Spleen (tissue), 11 donors: ENCODE results near the gene MSANTD4. TPM values are rescaled to one million over a fixed set of nuclear protein-coding genes. Genes with fewer than 3 reads are reported as not detected.

ENCODE experiments used
- DNase-seq: peaks from one replicate; pipeline ENCODE4 v3.0.0-alpha.2; 2020
- H3K27ac ChIP-seq, 8 donors: fragments of 200-600 bp; sonication (generic) in 7 of 8; 1 replicate in 4 of 8; 2 replicates in 4 of 8; pipeline versions ENCODE4 v1.5.0 to v1.8.0; 2016 to 2021; ENCODE audit warnings: inconsistent platforms in 4 of 8, mild to moderate bottlenecking in 4 of 8, moderate library complexity in 1 of 8
- H3K27me3 ChIP-seq, 7 donors: fragments of 200-600 bp; sonication (generic) in 6 of 7; replicated peaks in 1 of 7; 1 replicate in 4 of 7; 2 replicates in 3 of 7; pipeline versions ENCODE4 v1.5.0 to v1.8.0; 2016 to 2021; ENCODE audit warnings: inconsistent platforms in 3 of 7, mild to moderate bottlenecking in 1 of 7
- H3K36me3 ChIP-seq, 6 donors: fragments of 200-600 bp; sonication (generic) in 5 of 6; 1 replicate in 4 of 6; 2 replicates in 2 of 6; pipeline versions ENCODE4 v1.5.0 to v1.8.0; 2016 to 2021; ENCODE audit warnings: inconsistent platforms in 2 of 6
- H3K4me1 ChIP-seq, 6 donors: fragments of 200-600 bp; sonication (generic) in 5 of 6; 1 replicate in 3 of 6; 2 replicates in 3 of 6; pipeline versions ENCODE4 v1.5.0 to v1.8.0; 2016 to 2021; ENCODE audit warnings: inconsistent platforms in 3 of 6
- H3K4me3 ChIP-seq, 8 donors: fragments of 200-600 bp; sonication (generic) in 7 of 8; 1 replicate in 4 of 8; 2 replicates in 4 of 8; pipeline versions ENCODE4 v1.5.0 to v1.8.0; 2016 to 2021; ENCODE audit warnings: inconsistent platforms in 4 of 8, mild to moderate bottlenecking in 4 of 8, moderate library complexity in 2 of 8
- H3K9me3 ChIP-seq, 8 donors: fragments of 200-600 bp; sonication (generic) in 7 of 8; 1 replicate in 4 of 8; 2 replicates in 4 of 8; pipeline versions ENCODE4 v1.5.0 to v1.8.0; 2016 to 2021; ENCODE audit warnings: inconsistent platforms in 4 of 8
- POLR2A ChIP-seq, 3 donors: fragments of 450-650 bp; IDR thresholded peaks; one replicate each; pipeline ENCODE4 v1.5.1; 2017; ENCODE audit warnings: antibody characterized with exemption in 3 of 3, mild to moderate bottlenecking in 1 of 3
- POLR2AphosphoS5 ChIP-seq, 3 donors: sonication (generic); formaldehyde crosslinking; IDR thresholded peaks; one replicate each; pipeline ENCODE4 v1.5.1; 2017; ENCODE audit warnings: antibody characterized with exemption in 3 of 3
- WGBS, 5 donors: extraction: QIAGEN DNeasy Blood & Tissue Kit in 3 of 5; methylation state at CpG; one replicate each; pipeline versions ENCODE4 v1.1.5 to v1.1.7; 2013 to 2018; 5-methylcytosine and 5-hydroxymethylcytosine counted together
- intact Hi-C: fragments of 100-400 bp; cut with DNase I; formaldehyde crosslinking; loops from one replicate; pipeline ENCODE4 v1.15.0; 2023; ENCODE audit warnings: low total_unique reads
- polyA plus RNA-seq, 3 donors: library from polyadenylated mRNA; stranded (reverse); fragments of 200-250 nt; gene quantifications; one replicate each; pipeline ENCODE4 v1.2.1, GENCODE V29; 2013
- total RNA-seq, 7 donors: library from RNA; depleted of rRNA in 3 of 7; stranded (reverse); fragments of >200 nt in 3 of 7; fragmentation: NEBNext Ultra II Directional in 4 of 7; extraction: Animal tissue kit (Norgen Biotek cat#: 25700) in 4 of 7; gene quantifications; one replicate each; pipeline versions ENCODE4 v1.1.0 to v1.2.1, GENCODE V29; 2016 to 2021
- TF ChIP-seq, protein P1 (sequence below), 11 experiments: fragments of 200-600 bp in 7 of 11; fragments of 450-650 bp in 4 of 11; sonication (generic) in 4 of 11; IDR thresholded peaks in 8 of 11; conservative IDR thresholded peaks in 3 of 11; 1 replicate in 7 of 11; 2 replicates in 4 of 11; pipeline versions ENCODE4 v1.4.0 to v1.8.0; 2016 to 2021; ENCODE audit warnings: antibody characterized with exemption in 11 of 11, inconsistent platforms in 4 of 11, mild to moderate bottlenecking in 1 of 11
- donor health status: healthy with polysubstance abuse.
- donor health status: DM: no; HTN: no; CAD: no; lungs with moderate emphysema.
- donor health status: DM: no; HTN: no; CAD: no.
- donor health status: Bipolar disorder and iron deficiency.
- donor health status: healthy.
- donor health status: DM: no; HTN: no; CAD: no.
- donor health status: DM: yes; HTN: yes; CAD: no.

The MSANTD4 gene
- total and polyA plus RNA-seq, 10 donors, result 5.5 to 29.5 (median 15.9) TPM

DNA sequence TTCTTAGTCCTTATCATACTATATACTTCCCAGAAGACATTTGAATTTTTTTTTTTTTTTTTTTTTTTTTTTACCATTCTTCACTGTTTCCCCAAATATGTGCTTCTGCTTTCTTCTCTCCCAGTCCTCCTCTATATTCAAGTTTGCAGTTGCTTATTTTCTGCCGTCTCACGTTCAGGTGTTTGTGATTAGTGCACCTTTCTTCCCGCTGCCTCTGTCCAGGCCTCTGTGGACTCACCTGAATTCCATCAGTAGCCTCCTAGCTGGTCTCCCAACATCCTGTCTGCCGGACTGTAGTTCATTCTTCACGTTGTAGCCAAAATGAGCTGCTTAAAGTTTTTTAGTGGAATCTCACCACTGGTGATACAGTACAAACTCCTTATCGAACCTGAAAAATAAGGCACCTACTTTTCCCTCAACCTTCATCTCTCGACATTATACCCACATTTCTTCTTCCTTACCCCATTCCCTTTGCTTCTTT, 795 bp upstream of the MSANTD4 start:
- DNase-seq, result no peak
- peak overlapping the region; percentile 69 to 99 (median 91) for H3K4me3 ChIP-seq
- intact Hi-C loops, result no loop called here
- H3K9me3 ChIP-seq, result no peaks in the 10 kb centered on the region
- 93 to 96% (median 94%) methylated on average over 7 of the region's 7 CpGs for WGBS, 5 donors
- no peaks in the 10 kb centered on the region for H3K27me3 ChIP-seq
- TF ChIP-seq POLR2AphosphoS5 (IDR thresholded peaks at IDR 0.05), result no peak
- no peak for TF ChIP-seq POLR2A (IDR thresholded peaks at IDR 0.05)
- TF ChIP-seq, protein P1, sequence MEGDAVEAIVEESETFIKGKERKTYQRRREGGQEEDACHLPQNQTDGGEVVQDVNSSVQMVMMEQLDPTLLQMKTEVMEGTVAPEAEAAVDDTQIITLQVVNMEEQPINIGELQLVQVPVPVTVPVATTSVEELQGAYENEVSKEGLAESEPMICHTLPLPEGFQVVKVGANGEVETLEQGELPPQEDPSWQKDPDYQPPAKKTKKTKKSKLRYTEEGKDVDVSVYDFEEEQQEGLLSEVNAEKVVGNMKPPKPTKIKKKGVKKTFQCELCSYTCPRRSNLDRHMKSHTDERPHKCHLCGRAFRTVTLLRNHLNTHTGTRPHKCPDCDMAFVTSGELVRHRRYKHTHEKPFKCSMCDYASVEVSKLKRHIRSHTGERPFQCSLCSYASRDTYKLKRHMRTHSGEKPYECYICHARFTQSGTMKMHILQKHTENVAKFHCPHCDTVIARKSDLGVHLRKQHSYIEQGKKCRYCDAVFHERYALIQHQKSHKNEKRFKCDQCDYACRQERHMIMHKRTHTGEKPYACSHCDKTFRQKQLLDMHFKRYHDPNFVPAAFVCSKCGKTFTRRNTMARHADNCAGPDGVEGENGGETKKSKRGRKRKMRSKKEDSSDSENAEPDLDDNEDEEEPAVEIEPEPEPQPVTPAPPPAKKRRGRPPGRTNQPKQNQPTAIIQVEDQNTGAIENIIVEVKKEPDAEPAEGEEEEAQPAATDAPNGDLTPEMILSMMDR (IDR thresholded peaks at IDR 0.05 in 8 of 11, conservative IDR thresholded peaks at IDR 0.05 in 3 of 11), result no peak
- peak overlapping the region; percentile 55 to 86 (median 79) for H3K27ac ChIP-seq
- no peaks in the 10 kb centered on the region for H3K36me3 ChIP-seq
- peaks cover 19 to 47% (median 29%) of the 10 kb centered on the region in 6 donors for H3K4me1 ChIP-seq

- WGBS, 5 donors, result 19 to 23% (median 22%) methylated on average over 16 to 18 of the region's 18 CpGs
- H3K27ac ChIP-seq, result peak overlapping the region; percentile 31 to 86 (median 79)
- no peak for DNase-seq
- intact Hi-C loops, result no loop called here
- no peaks in the 10 kb centered on the region for H3K9me3 ChIP-seq
- H3K27me3 ChIP-seq, result no peaks in the 10 kb centered on the region
- H3K36me3 ChIP-seq, result no peaks in the 10 kb centered on the region
- peaks cover 19 to 62% (median 38%) of the 10 kb centered on the region in 6 donors for H3K4me1 ChIP-seq
- TF ChIP-seq, protein P1 (IDR thresholded peaks at IDR 0.05 in 8 of 11, conservative IDR thresholded peaks at IDR 0.05 in 3 of 11), result no peak
- no peak for TF ChIP-seq POLR2A (IDR thresholded peaks at IDR 0.05)
- no peak for TF ChIP-seq POLR2AphosphoS5 (IDR thresholded peaks at IDR 0.05)
- peak overlapping the region; percentile 69 to 99 (median 91) for H3K4me3 ChIP-seq
Measured at GRCh38 chr11:106021181-106021966, 666 bp downstream of the MSANTD4 start.

GRCh38 chr11:106017093-106017492, 4.9 kb downstream of the MSANTD4 start:
- no peaks in the 10 kb centered on the region for H3K9me3 ChIP-seq
- intact Hi-C loops, result no loop called here
- no peak overlapping the region for H3K4me3 ChIP-seq
- no peak for DNase-seq
- H3K36me3 ChIP-seq, result peaks cover 0 to 14% (median 0%) of the 10 kb centered on the region in 6 donors
- WGBS, 5 donors, result 91 to 97% (median 94%) methylated on average over 2 of the region's 2 CpGs
- no peak for TF ChIP-seq POLR2A (IDR thresholded peaks at IDR 0.05)
- TF ChIP-seq POLR2AphosphoS5 (IDR thresholded peaks at IDR 0.05), result no peak
- TF ChIP-seq, protein P1 (IDR thresholded peaks at IDR 0.05 in 8 of 11, conservative IDR thresholded peaks at IDR 0.05 in 3 of 11), result no peak
- H3K4me1 ChIP-seq, result peaks cover 19 to 66% (median 36%) of the 10 kb centered on the region in 6 donors
- H3K27ac ChIP-seq, result no peak overlapping the region
- H3K27me3 ChIP-seq, result no peaks in the 10 kb centered on the region

GRCh38 chr11:106015066-106015465, 7.0 kb downstream of the MSANTD4 start:
- H3K27me3 ChIP-seq, result no peaks in the 10 kb centered on the region
- H3K9me3 ChIP-seq, result no peaks in the 10 kb centered on the region
- intact Hi-C loops, result no loop called here
- no peak for DNase-seq
- peaks cover 0 to 29% (median 8%) of the 10 kb centered on the region in 6 donors for H3K36me3 ChIP-seq
- H3K4me1 ChIP-seq, result peaks cover 7 to 49% (median 22%) of the 10 kb centered on the region in 6 donors
- TF ChIP-seq, protein P1 (IDR thresholded peaks at IDR 0.05 in 8 of 11, conservative IDR thresholded peaks at IDR 0.05 in 3 of 11), result no peak
- no peak for TF ChIP-seq POLR2AphosphoS5 (IDR thresholded peaks at IDR 0.05)
- TF ChIP-seq POLR2A (IDR thresholded peaks at IDR 0.05), result no peak
- WGBS, 5 donors, result 72 to 95% (median 88%) methylated on average over 2 of the region's 2 CpGs
- H3K4me3 ChIP-seq, result no peak overlapping the region
- no peak overlapping the region for H3K27ac ChIP-seq
